ENCODE data around the gene MYO1G. TPM values are rescaled to one million over a fixed set of nuclear protein-coding genes. Genes with fewer than 3 reads are reported as not detected.

Gene MYO1G
- total and polyA plus RNA-seq, 9 of the 15 experiments (the other 6 are each of a cell fraction or from before 2014, with no cell fraction given): 0.03 to 0.62 (median 0.13) TPM; not detected in 1

GRCh38 chr7:44987996-44988395 lies 9.2 kb upstream of the MYO1G start (continued):
- TF ChIP-seq AFF1 (IDR thresholded peaks at IDR 0.05; ENCODE audit: low read depth in 1 of 2, partially characterized antibody in 2 of 2) (peak in 1 of 2 experiments; percentile 51), HDAC8 (tag; IDR thresholded peaks at IDR 0.05) (no peak), ZBTB9 (CRISPR knock-in tag; IDR thresholded peaks at IDR 0.05) (no peak), REST (IDR thresholded peaks at IDR 0.05; ENCODE audit: borderline replicate concordance) (peak; percentile 3; the same call in 1 of the 2 replicates), REST (CRISPR knock-in tag; IDR thresholded peaks at IDR 0.05; ENCODE audit: low read depth) (no peak), NBN (IDR thresholded peaks at IDR 0.05; ENCODE audit: low read depth) (peak; percentile 62; the same call in 1 of the 2 replicates), RAD51 (IDR thresholded peaks at IDR 0.05; ENCODE audit: borderline replicate concordance, low read depth) (peak; percentile 21; the same call in 1 of the 2 replicates), ZNF780A (CRISPR knock-in tag; IDR thresholded peaks at IDR 0.05) (no peak), CHAMP1 (IDR thresholded peaks at IDR 0.05) (no peak), SMARCE1 (IDR thresholded peaks at IDR 0.05) (peak; percentile 40; the same call in 1 of the 2 replicates)
